HG03108 (cell line): ENCODE data around the gene PARD3B.

Source experiments
- ATAC-seq: cut with Tn5 transposase; IDR thresholded peaks from one replicate; pipeline ENCODE4 v1.9.1; 2021; ENCODE audit warnings: moderate library complexity; ENCODE audit not compliant: unreplicated experiment

Gene PARD3B

GRCh38 chr2:204744506-204744905, 199.2 kb downstream of the PARD3B start:
- ATAC-seq, result no peak

DNA sequence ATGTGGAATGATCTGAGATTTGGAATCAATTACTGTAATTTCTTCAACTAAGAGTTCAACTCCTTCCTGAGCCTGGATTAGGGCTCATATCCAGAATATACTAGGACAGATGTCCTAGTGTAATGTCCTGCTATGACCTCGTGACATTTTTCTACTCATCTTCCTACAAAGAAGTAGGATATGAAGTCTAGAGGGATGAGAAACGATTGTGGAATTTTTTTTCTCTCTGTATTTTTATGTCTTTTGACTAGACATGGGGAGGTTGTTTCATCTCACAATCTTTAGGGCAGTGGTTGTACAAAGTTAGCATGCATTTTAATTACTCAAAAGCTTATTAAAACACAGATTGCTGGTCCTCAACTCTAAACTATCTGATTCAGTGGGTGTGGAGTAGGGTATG, 203.0 kb downstream of the PARD3B start:
- ATAC-seq, result no peak

DNA sequence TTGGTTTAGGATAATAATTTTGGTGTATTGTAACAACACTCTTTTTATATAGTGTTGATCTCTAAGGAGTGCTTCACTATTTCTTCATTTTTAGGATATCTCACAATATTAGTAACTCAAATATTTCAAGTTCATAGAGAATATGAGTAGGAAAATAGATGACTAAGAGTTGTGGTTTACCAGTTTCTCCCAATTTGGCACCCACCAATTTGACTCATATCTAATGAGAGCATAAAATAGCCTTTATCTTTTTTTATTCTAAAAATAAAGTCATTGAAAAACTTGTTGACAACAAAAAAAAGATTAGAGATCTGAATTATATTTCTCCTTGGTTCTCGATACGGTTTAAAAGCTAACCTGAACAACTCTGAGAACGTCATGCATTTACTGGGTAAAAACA, 204.0 kb downstream of the PARD3B start:
- ATAC-seq, result no peak

- no peak for ATAC-seq
These were observed 205.1 kb downstream of the PARD3B start for GRCh38 chr2:204750389-204750788.

DNA sequence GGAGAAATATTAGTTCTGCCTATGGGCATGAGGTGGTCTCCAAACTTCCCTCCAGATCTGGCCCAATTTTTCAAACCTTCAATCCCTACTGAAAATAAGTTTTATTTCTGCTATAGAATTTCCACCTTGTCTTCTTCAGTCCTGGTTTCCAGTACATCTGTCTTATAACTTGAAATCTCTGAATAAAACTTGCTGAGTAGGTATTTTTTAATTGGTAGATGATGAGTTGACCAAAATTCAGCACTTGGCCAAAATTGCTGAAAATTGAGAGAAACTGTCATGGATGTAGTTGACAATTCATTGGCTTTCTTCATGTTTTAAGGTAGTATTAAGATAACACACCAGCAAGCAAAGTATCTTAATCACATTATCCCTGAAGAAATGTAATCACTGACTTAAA, 206.2 kb downstream of the PARD3B start:
- ATAC-seq, result no peak

- no peak for ATAC-seq
These were observed 208.6 kb downstream of the PARD3B start for GRCh38 chr2:204753841-204754240.

GRCh38 chr2:204754898-204755297, 209.6 kb downstream of the PARD3B start:
- ATAC-seq, result no peak

DNA sequence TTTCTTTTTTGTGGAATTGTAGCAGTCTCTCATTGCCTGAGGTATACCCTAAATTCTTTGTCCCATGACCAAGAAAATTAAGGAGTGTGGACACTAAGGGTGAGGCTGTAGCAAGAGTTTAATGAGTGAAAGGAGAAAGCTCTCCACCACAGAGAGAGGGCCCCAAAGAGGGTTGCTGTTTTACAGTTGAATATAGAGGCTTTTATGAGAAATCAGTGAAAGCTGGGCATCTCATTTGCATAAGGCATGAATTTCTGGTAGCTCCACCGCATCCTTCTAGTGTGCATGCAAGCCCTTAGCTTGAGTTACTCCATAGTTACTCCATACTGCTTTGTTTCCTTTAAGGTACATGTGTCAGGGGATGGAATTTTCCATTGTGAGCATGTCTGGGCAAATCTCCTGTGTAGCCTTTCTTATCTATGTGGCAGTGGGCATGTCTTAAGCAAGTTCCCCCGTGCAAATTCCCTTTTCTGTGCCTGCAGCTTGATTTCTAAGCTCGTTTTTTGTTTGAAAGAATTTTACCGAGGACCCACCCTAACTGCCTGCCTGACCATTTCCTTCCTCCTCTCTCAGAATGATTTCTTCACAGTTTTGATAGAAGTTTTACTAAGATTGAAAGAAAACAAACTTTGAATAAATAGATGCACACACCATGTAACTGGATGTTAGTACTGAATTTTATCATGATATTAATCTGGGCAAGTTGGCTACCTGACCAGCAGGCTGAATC, 218.9 kb downstream of the PARD3B start:
- no peak for ATAC-seq

DNA sequence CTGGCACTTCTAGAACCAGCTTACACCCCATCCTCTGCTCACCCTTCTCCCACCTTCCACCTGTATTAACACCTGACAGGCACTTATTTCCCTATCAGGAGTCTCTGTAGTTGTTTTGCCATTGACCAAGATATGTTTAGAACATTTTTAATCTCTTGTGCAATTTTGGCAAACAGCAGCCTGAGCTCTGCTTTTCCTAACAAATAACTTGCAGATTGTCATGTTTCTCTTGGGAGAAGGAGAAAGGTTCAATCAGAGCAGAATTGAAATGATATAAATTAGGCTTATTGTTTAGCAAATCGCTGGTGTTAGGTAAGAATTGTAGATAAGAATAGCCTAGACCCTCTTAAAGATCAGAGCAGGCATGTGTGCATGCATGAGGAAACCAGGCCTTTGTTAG, 225.5 kb downstream of the PARD3B start:
- no peak for ATAC-seq

GRCh38 chr2:204771721-204772120, 226.4 kb downstream of the PARD3B start:
- no peak for ATAC-seq

DNA sequence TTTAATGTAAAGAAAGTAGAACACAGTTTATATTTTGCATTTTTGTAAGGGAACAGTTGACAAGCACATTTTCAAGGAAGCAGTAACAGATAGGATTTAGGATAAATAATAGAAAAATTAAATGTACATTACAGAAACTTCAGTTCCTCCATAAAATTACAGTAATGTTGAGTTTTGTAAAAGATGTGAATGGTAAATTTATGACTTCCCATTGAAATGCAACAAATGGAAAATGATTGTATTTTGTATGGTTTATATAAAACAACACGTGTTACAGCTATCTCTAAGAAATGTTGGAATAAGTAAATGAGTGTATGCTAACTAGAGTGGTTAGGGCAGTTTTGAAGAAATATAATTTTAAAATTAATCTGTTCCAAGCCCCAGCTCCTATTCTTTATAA, 227.3 kb downstream of the PARD3B start:
- ATAC-seq, result no peak

DNA sequence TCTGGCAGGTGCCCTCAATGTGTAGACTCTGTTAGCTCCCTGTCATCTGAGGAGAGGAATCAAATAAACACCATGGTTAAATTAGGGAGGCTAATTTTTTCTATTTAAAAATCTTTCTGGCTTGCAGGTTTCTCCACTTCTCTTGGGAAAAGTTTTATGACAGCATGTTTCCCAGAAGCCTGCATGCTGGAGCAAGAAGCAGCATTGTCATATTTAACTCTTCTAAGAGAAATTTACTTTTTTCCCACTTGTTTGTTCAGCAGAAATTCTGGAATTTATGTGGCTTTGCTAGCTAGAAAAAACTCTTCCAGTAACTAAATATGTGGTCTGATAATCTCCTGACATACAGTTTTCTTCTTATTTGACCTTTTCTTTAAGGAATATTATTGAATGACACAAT, 230.5 kb downstream of the PARD3B start:
- ATAC-seq, result no peak

GRCh38 chr2:204776781-204777559, 231.7 kb downstream of the PARD3B start:
- no peak for ATAC-seq

DNA sequence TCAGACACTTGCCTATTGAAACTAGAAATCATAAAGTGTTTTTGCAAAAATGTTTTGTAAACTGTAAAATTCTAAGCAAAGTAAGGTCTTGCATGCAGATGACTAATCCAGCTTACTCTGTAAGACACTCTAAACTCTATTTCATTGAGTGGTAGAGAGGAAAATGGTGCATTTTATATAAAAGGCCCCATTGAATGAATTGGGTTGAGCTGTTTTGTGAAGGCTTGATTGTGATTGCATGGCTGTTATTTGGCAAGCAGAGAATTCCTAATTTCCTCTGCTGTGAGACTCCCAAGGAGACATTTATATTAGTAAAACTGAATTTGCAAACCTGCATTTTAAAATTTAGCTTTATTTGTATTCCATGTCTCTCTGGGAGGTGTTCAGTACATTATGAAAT, 234.5 kb downstream of the PARD3B start:
- no peak for ATAC-seq

- ATAC-seq, result no peak
These were observed 236.7 kb downstream of the PARD3B start for GRCh38 chr2:204781941-204782340.

GRCh38 chr2:204790076-204790475, 244.8 kb downstream of the PARD3B start:
- no peak for ATAC-seq

DNA sequence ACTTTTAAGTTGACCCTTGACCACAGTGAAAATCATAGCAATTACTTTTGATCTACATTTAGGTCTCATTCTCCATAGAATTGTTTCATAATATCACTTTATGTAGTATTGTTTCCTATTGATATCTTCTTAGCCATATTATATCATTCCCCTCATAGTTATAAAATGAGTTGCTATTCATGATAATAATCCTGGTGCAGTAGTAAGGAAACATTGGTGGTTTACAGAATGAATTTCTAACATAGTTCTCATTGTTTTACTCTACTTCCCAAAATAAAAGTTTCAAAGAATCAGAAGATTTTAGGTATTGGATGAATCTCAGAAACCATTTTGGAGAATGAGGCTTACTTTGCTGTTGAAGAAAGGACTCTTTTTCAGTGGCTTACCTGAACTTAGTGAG, 246.0 kb downstream of the PARD3B start:
- no peak for ATAC-seq

DNA sequence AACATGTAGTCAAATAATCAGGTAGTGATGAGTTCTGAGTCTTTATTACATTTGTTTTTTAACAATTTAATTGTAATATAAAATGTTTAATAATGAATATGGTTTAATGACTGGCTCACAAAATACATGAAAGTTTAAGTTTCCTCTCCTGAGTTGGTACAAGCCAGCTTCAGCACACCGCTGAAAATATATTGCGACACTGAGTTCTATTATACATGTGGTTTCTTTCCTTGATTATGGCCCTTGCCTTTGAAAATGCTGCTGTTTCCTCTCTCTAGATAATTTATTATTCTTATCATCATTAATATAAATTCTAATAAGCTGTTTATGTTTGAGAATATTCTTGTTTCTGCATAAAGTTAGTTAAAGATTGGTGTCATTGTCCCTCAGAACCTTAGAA, 249.3 kb downstream of the PARD3B start:
- no peak for ATAC-seq

DNA sequence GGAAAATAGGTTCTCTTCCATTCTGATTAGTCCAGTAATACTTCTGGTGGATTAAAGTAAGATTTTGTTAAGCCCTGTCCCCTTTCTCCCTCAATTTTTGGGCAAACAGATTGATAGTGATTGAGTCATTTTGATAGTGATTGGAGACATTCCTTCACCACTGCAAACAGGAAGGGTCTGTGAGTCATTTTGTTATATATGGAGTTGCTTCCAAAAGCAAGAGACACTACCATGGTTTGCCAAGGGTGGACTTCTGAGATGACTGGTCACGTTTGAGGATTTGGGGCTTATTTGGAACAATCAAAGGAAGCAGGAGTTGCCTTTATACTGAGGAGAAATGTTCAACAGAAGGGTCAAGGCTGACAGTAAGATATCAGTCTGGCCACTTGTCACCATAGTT, 249.9 kb downstream of the PARD3B start:
- no peak for ATAC-seq

DNA sequence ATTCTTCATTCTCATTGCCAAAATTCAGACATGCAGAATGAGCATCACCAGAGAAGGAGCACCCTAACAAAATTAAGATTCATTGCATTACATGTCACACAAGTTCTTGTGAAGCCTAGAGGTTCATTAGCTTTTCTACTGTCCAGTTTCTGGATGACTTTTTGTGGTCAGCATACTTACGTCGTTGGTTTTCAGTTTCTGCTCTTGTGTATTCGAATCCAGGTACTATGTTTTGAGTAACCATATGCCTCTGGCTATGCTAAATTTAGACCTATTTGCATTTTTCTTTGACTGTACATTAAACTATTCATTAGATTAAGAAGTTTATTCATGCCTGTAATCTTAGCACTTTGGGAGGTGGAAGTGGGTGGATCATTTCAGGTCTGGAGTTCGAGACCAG, 251.3 kb downstream of the PARD3B start:
- ATAC-seq, result peak; percentile 74

GRCh38 chr2:204799791-204800190, 254.5 kb downstream of the PARD3B start:
- ATAC-seq, result no peak

DNA sequence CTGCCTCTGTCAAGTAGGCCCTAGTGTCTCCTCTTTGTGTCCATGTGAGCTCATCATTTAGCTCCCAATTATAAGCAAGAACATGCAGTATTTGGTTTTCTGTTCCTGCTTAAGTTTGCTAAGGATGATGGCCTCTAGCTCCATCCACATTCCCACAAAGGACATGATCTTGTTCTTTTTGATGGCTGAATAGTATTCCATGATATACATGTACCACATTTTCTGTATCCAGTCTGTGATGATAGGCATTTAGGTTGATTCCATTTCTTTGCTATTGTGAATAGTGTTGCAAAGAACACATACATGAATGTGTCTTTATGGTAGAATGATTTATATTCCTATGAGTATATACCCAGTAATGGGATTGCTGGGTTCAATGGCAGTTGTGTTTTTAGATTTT, 263.2 kb downstream of the PARD3B start:
- no peak for ATAC-seq
